HG02798 (cell line): ENCODE data around the gene CRLF1.
"Not testable (repeated sequence)": the region's sequence is repeated elsewhere in the genome, so short reads cannot be mapped to it uniquely, and the experiment has no call there.

Source experiments
- ATAC-seq: cut with Tn5 transposase; IDR thresholded peaks from one replicate; pipeline ENCODE4 v1.9.1; 2021; ENCODE audit warnings: mild to moderate bottlenecking; ENCODE audit not compliant: unreplicated experiment, poor library complexity

The CRLF1 gene

DNA sequence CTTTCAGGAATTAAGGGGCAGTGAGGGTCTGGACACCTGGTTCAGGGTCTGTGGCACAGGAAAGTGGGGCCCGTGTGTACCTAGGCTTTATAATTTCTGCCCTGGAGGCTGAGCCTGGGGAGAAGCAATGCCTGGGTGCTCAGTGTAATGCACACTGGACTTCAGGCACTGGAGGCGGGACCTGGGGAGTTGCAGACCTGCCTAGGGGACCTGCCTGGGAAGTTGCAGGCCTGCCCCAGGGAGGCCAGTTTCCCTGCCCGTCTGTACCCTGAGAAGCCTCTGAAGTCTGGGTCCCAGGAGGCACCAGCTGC is 3.6 kb upstream of the CRLF1 start:
- ATAC-seq: no peak

DNA sequence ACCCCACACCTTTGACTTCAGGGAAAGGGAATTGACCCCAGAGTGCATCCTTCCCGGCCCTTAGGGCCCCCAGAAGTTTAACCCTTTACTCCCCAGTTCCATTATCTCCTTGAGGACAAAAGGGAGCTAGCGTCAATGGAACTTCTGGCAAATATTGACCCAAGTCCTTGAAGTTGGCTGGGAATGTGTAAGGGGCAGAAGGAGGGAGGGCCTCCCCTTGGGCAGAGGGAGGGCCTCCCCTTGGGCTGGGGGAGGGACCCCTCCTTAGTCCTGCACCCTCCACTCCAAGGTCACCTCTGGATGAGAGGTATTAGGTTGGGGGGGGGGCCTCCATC is 3.1 kb upstream of the CRLF1 start:
- no peak for ATAC-seq

DNA sequence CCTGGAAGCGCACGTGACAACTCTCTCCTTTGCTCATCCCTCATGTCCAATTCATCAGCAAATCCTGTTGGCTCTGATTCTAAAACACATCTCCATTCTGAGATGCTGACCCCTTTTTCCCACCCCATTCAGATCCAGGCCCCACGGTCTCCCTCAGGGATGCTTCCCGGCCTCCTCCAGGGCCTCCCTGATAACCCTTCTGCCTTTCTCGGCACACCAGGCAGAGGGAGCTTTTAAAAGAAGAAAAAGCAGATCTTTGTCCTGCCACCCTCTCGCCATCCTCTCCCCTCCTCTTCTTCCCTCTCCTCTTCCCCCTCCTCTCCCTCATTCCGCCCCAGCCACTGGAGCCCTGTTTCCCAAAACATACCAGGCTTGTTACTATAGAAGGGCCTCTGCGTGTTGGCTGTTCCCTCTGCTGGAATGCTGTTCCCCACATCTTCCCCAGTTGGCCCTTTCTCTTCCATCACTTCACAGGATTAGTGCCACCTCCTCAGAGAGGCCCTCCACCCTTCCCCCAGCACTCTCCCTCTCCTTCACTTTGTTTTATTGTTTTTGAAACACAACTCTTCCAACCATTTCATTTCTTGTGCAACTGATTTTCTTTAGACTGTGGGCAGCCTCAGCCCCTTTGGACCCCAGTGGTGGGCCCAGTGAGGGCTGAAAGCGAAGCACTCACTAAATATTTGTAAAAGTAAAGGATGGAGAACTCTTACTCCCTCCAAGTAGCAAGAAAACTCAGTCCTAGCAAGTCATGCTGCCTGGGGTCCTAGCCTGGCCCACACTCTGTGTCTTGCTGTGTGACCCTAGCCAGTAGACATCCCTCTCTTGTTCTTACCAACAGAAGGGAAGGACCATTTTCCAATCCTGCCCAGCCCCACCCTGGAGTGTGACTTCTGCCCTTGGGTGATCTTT is 2.5 kb upstream of the CRLF1 start:
- no peak for ATAC-seq

DNA sequence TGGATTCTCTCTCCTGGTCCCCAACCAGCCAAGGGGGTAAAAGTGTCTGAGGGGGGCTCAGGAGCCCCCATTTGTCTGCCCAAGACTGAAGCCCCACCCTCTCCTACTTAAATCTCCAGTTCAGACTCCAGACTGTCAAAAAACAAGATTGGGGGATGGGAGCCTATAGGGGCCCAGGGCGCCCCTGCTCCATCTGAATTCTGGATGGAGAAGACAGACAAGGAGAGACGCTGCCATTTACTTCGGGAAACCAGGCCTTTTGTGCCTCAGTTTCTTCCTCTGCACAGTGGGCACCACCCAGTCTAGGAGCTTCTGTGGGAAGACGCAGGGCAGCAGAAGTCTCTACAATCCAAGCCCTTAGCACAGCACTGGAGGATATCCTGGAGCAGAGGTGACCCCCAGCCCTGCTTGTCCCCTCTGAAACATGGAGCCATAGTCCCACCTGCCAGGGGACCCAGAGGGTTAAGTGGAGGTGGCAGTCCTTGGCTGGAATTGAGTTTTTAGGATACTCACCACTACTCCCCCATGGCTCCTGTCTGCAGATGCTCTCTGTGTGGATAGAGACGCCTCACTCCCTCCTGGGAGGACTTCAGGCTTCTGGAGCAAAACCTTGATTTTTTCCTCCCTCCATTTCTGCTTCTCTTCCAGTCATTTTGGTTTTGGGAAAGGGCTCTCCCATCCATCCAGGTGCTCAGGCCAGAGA is 1.7 kb upstream of the CRLF1 start:
- ATAC-seq: no peak

DNA sequence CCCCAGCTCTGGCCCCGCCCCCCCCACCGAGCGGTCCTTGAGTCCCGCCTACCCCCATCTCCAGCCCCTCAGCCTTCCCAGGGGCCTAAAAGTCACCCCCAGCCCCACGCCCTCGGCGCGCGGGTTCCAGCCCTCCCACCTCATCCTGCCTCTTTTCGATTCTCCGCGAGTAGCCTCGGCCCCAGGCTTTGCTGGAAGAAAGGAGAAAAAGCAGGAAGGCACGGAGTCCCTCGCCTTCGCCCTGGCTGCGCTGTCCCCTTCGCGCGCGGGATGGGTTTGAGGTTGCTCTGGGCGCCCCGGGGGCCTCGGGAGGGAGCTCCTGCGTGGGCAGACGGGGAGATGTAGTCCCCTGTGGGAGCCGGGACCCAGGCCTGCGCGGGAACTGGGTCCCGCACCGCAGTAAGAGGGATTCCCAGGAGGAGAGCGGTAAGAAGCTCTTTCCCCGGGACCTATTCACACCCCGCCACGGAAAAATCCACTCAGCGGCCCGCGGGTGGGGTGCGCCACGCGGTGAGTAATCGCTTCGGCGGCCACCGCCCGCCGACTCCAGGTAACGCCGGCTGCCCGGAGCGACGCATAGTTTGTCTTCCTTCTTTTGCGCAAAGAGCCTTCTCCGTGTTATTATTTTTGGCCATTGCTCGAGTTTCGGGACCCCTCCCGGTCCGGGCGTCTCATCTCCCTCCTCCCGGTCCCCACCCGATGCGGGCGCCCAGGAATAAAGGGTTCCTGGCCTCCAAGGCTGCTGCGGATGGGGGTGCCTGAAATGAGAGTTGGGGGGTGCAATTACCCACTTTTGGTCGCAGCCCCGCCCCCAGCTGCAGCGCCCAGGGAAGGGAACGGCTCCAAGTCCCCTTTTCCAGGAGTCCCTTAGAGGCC is 865 bp upstream of the CRLF1 start:
- ATAC-seq: no peak

DNA sequence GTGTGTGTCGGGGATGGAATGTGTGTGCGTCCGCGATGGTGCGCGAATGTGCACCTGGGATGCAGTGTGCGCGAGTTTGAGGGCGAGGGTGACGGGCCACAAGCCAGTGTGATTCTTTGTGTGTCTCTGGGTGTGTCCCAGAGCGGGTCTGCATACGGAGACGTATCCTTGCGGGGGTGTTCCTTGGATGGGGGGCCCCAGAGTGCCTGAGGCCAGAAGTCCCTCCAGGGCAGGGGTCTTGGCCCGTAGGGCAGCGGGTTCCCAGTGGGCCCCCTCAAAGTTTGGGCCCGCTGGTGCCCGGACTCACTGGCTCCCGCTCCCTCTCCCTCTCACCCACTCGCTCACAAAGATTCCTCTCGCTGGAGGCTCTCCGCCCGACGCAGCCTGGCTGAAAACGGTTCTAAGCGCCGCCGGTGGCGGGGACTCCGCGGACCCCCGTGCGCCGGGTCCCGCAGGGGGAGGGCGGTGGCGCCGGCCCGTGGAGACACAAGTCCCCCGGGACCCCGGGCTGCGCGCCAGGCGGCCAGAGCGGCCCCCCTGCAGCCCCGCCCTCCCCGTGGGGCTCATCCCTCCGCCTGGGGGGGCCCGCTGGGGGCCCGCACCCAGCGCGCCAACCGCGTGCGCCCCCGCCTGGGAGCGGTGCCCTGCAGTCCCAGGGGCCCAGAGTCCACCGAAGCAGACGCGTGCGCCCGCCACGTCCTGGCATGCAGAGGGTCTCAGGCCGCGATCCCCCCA is 886 bp downstream of the CRLF1 start:
- ATAC-seq: no peak

DNA sequence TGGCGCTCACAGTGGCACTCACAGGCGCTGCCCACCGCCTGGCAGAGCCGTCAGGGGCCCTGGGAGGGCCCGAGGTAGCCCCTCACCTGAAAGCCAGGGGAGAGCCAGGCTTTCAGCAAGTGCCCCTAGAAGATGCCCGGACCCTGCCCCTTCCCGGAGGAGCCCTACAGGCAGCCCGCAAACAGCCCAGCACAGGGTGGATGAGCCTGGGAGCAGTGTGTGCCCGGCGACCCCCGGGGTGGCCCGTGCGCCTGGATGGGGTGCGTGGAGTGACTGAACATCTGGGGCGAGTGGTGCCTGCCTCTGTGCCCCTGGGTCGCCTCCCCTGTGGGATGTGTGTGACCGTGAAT is 1.4 kb downstream of the CRLF1 start:
- ATAC-seq: no peak

GRCh38 chr19:18604820-18605159 is 1.8 kb downstream of the CRLF1 start:
- no peak for ATAC-seq

GRCh38 chr19:18603958-18604819 is 2.4 kb downstream of the CRLF1 start:
- no peak for ATAC-seq

DNA sequence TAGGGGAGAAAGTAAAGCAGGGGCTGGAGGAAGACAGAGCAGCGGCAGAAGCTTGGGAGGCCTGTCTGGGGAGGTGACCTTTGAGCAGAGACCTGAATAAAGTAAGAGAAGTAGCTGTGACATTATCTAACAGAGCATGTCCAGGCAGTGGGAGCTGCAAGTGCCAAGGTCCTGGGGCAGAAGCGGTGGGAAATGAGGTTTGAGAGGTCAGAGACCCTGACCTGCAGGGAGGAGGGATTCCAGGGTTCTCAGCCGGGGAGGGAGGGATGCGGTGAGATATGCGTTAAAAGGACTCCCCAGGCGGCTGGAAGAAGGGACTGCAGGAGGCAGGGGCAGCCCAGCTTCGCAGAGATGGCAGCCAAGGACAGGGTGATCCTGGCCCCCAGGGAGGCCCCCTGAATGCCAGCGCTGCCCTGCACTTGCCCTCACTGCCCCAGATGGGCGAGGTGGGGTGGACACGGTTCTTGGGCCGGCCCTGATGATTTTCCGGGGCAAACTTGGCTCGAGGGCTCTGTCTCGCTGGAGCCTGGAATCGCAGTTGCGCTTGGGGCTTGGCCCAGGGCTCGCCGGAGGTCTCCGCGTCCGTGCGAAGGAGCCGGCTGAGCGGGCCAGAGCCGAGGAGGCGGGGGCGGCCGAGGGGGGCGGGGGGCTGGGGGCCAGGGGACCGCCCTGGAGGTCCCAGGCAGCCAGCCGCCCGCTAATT is 3.2 kb downstream of the CRLF1 start:
- ATAC-seq: no peak

GRCh38 chr19:18601875-18602274 is 4.7 kb downstream of the CRLF1 start:
- ATAC-seq: no peak

- ATAC-seq: not testable (repeated sequence)
Measured at GRCh38 chr19:18600692-18601397, 5.8 kb downstream of the CRLF1 start.

DNA sequence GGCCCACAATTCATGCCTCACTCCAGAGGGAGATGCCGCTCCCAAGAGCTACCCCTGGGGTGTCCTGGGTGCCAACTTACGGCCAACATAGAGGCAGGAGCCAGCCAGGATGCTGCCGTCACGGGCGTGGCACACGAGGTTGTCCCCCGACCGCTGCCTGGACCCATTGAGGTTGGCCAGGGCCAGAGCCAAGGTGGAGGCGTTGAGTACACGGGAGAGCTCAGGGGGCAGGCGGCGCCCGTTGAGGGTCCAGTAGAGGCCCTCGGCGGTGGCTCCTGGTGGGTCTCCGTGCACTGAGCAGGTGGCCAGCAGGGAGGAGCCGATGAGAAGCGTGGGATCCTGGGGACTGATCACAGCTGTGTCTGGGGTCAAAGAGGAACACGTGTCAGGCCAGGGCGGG is 7.1 kb downstream of the CRLF1 start:
- ATAC-seq: no peak

DNA sequence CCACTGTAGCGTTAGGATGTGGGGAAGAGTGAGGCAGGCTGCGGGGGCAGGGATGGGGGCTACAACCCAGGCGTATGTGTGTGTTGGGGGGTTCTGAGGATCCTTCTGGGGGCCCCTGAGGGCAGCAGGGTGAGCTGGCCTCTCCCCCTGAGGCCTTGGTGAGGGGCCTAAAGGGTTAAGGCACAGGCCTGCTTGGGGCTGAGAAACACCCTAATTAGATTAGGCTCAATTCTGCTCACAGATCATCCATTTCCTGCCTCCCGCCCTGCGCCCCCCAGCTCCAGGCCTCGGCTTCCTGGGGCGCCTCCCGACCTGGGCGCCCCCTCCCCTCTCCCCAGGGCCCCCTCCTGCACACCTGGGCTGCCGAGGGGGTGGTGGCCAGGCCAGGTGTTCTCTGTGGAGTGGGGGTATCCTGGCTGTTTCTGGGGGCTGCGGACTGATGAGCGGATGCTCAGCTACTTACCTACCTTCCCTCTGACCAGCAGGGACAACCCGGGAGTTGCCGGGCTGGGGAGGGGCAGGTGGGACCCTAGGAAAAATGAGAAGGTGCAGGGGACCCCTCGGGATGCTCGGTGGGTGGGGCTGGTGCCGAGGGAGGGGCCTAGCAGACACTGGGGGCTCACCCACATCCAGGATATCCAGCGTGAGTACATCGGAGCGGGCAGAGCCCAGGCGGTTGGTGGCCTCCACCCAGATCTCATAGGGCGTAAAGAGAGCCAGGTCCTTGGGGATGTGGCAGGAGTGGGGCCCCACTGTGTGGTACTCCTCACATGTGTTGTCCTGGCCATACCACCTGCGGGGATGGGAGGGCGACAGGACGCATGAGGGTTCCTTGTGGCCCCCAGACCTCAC is 8.6 kb downstream of the CRLF1 start:
- no peak for ATAC-seq

- no peak for ATAC-seq
Measured at GRCh38 chr19:18596752-18597157, 9.8 kb downstream of the CRLF1 start.

DNA sequence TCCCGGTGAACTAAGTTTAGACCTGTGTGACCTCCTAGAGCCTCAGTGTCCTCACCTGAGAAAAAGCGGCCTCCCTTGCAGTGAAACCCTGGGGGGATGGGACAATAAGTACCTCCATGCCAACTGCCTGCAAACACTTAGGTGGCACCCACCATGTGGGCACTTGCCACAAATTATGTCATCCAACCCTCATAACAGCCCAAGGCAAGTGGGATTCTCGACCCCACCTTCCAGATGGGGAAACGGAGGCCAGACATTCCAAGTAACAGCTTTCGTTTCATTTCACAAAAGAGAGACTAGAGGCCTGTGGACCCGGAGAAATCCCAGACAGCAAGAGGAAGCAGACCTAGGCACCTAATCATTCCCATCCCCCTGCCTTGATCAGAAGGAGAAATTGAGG is 11.1 kb downstream of the CRLF1 start:
- no peak for ATAC-seq

- no peak for ATAC-seq
Measured at GRCh38 chr19:18594824-18595373, 11.7 kb downstream of the CRLF1 start.
